RPMI8226 (cell line): ENCODE measurements around the gene BCAS2.
"Not testable (repeated sequence)": the region's sequence is repeated elsewhere in the genome, so short reads cannot be mapped to it uniquely, and the experiment has no call there.

ENCODE experiments used
- DNase-seq: peaks from one replicate; pipeline ENCODE4 v3.0.0-alpha.2; 2015

Gene BCAS2

DNA sequence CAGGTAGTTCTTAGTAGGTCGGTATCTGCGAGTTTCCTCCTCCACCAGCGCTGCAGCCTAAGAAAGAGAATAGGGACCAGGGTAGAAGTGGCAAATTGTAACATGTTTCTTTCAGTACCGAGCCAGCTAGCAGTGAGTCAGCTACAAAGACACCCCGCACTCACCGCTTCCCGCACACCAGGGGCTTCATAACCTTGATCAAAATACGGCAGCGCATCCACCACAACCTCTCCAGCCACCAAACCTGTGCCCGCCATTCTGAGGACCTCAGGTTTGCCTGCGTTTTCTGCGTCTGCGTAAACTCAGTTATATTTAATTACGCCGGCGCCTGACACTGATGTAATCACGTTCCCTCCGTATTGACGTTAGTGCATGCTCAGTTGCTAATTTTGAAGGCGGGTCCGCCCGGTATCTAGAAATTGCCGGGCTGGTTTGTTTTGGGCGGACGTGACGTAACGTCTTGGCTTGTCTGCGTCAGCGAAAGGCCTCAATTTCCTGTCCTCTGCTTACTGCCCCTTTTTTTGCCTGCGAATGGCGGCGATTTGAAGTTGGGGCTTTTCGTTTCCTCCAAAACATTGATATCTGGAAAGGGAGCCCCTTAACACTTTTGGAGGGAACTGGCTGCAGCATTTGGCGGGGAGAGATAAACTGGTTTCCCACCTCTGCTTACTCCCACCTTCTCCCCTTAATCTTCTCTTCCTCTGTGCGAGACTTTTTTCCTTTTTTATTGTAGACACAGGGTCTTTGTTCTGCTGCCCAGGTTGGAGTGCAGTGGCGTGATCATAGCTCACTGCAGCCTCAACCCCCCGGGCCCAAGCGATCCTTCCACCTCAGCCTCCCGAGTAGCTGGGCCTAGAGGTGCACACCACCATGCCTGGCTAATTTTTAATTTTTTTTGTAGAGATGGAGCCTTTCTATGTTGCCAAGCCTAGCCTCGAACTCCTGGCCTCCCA, at the start of gene BCAS2:
Gene BCAS2 (minus strand): TSS at position 281 of the 953 bp plus-strand sequence. CDS start 24 bp downstream, at position 257.
- DNase-seq = peak; percentile 94

DNA sequence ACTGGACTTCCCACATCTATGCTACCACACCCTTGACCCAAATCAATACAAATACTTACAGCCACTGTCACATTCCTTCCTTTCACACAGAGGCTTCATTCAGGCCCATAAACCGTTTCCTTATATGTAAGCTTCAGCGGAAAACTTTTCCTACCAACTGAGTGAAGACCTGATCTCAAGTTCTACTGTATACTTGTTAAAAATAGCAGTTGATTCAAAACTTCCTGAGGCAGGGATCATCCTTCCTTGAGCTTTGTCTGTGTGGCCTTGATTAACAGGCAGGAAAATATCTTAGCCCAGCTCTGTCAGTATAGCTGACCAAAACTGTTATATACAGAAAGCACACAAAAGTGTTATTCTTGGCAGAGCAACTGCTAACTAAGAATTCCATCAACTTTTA, 45.7 kb upstream of the BCAS2 start:
- no peak for DNase-seq

DNA sequence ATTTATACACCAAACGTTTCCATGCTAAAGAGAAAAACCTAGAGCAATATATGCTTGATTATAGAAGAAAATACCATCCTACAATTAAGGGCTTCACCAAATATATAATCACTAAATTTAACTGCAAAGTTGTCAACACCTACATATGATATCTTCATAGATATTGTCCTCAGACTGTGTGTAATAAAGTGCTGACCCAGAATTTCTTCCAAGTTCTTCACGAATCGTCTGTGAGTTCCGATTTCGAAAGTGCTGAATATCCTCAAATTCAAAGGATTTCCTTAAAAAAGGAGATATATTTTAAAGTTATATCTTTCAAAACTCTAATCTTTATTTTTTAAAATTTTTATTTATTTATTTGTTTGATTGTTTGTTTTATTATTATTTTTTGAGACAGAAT, 41.9 kb upstream of the BCAS2 start:
- DNase-seq = no peak

DNA sequence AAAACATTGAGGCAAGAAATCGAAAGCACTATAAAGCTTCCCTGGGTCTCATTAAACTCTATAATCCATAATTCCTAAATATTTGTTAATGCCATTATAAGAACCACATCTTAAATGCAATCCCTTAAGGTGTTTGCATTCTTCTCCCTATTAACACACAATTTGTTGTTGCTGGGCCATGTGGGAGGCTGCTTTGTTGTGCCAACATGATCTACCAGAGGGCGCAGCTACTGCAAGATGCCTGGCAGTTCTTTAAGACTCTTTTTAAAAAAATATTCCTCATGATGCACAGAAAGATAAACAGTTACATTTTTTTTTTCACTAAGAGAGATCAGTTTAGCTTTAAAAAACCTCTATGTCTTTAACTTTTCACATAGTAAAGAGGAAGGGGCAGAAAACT, 39.0 kb upstream of the BCAS2 start:
- DNase-seq = no peak

DNA sequence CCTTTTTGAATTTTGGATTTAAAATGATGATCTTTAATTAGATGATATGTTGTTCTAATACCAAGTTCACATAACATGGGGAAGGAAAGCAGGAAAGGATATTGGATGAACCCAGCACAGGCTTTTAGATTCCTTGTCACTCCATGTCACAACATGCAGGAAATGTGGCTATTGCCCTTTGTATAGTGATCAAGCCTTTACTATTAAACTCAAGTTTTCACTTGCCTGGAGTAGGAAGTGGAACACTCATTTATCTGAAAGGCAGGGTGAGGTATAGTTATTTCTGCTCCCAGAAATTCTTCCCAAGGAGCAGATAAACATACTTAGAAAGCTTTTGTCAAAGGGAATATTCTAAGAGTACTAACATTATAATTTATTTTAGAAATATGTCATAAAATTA, 37.2 kb upstream of the BCAS2 start:
- no peak for DNase-seq

DNA sequence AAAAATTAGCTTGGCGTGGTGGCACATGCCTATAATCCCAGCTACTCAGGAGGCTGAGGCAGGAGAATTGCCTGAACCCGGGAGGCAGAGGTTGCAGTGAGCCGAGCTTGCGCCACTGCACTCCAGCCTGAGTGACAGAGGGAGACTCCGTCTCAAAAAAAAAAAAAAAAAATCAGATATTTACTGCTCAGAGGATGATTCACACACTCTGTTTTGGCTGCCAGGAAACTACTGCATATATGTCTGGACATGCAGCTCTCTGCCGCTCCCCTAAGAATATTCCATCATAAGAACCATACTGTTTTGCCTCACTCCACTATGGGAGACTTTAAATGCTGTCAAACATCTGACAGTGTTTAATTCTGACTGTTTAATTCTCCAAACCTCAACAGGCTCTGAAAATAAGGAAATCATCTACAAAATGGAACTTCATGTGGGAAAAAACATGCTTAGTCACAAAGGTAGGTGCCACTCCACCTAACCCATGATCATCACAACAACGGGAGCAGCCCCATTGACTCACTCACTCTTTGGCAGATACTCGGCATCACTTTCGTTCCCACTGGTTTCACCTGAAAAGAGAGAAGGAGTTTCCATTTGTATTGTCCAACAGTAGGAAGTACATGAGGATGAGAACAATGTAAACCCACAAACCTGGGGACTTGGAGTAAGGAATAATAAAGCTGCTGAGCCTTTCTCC, 29.3 kb upstream of the BCAS2 start:
- DNase-seq = no peak

DNA sequence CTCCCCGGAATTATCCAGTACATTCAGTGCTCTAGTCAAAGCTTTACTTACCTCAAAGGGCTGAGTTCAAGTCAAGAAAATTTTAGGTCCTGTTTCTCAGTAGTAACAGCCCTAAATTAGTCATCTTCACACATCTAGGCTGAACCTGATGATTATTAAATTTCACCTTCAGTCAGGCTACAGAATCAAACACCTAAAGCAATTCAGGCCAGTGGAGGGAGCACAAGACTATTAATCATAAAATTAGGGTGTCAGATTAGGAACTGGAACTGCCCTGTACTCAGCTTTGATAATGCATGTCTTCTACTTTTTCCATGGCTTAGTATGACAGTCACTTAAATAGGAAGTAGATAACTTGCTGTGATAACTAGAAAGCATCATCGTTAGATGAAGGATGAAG, 28.4 kb upstream of the BCAS2 start:
- DNase-seq = no peak

DNA sequence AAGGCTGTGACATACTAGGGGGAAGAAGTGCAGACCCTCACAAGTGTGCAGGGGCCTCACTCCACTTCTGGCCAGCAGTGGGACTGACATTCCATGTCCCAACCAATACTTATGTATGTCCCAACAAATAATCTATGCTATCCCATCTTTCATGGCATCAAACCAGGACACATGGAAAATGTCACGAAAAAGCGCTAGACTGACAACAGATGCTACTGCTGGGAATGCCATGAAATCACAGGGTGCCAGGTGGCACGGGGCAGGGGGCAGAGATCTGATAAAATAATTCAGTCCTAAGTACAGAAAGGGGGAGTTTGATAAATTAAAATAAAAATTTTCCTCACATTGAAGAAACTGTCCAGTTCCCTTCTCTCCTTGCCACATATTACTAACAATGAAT, 27.6 kb upstream of the BCAS2 start:
- no peak for DNase-seq

DNA sequence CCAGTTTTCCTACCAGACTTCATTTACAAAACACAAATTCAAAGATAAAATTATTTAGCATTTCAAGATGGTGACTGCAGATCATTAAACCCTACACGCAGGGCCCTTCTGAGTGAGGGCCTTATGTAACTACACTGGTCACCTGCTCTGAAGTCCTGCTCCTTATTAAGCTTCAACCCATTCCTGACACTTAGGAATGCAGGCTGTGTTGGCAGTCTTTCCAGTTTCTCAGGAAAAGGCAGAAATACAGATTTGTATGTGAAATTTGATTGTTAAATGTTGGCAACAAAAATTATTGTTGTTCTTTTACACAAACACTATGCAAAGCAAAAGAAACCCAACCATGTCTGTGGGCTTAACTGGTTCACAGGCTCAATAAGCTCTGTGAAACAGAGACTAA, 25.8 kb upstream of the BCAS2 start:
- DNase-seq = no peak

DNA sequence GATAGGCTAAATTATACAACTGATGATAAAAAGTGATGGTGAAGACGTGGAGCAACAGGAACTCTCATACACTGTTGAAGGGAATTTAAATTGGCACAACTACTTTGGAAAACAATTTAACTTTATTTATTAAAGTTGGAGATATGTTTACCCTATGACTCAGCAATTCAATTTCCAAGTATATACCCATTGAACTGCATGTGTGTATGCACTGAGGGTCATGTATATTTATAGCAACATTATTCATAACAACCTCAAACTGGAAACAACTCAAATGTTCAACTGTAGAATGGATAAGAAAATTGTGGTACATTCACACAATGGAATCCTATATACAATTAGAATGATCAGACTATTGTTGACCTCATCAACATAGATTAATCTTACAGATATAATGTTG, 16.5 kb upstream of the BCAS2 start:
- DNase-seq = no peak

DNA sequence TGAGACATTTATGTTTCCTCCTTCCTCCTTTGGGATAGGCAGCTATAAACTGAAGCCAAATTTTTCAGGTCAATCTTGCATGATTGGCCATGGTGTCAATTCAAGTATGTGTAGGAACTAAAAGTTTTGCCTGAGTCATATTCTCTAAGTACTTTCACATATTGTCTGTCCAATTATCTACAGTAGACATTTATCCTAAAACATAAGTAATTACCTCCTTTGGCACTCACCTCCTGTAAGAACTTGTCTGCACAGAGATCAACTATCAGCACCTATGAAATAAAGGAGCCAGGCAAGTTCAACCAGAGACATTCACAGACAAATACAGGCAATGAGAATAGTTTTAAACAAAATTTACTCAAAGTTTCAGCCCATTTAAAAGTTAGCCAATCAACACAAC, 14.2 kb upstream of the BCAS2 start:
- DNase-seq = no peak

DNA sequence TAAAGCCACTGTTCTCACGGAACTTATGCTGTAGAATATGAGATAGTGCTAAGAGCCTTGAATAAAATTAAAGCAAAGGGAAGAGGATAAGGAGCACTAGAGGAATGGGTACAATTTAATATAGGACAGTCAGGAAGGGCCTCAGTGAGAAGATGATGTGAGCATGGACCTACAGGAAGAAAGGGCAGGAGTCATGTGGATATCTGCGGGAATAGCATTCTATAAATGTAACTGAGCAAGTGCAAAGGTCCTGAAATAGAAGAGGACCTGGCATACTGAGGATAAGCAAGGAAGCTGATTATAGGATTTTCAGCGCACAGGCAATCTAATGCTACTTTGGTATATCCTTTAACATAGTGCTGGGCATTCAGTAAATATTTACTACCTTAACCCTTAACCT, 12.6 kb upstream of the BCAS2 start:
- no peak for DNase-seq

DNA sequence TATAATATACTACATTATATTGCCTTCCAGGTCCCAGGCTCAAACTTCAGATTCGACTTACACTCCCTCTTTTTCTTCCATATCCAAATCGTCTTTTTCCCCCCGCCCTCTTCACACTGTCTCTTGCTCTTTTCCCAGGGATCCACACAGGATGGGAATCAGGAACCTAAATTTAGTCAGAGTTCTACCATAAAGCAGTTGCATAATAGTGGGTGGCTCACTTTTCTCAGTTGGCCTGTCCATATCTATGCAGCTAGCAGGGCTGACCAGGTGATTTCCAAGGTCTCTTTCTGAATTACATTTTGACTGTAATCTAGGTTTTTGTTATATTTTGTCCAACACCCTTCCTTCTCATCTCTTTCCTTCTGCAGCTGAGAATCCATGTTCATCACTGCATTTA, 7.7 kb upstream of the BCAS2 start:
- DNase-seq = no peak

DNA sequence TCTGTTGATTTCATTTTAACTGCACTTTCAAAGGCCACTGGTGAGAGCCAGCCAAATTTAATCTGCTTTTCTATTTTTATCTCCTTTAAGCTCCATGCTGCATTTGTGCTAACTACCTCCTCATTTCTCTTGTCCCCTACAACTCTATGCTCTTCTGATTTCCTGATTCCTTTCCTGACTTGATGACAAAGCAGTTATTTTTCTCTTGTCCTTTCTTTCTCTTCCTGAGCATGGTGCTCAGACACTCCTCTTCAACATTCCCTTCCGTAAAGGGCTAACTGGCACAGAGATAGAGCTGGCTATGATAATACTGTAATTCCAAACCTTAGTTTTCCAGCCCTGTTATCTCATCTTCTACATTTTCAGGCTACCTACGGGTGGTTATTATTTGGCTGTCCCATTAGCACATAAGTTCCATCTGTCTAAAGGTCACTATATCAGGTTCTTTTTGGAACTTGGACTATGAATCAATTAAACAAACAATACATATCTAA, 6.8 kb upstream of the BCAS2 start:
- no peak for DNase-seq

DNA sequence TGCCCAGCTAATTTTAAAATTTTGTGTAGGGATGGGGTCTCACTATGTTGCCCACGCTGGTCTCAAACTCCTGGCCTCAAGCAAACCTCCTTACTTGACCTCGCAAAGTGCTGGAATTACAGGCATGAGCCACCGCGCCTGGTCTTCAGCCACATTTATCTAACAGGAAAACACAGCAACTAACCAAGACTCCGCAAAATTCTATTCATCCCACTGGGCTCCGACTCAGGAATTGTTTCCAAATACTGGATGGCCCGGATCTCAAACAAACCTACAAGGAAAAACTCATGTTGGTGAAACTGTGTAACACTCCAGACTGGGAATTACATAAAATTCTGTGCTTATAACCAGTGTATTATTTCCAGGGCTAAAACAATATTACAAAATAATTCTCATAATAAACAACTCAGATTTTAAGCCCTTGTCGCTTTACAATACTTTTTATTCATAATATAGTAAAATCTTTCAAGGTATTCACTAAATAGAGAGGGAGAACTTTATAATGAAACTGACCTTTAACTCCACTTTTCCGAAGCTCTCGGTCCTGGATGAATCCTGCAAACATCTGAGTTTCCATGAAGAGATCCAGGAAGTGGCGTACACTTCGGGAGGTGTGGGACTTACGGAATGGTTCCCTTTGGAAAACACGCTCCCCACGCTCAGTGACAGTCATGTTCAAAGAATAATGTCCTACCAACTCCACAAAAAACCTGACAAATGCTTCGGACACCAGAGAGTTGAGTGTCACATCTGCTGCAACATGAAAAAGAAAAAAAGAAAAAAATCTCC, 6.0 kb upstream of the BCAS2 start:
- no peak for DNase-seq

DNA sequence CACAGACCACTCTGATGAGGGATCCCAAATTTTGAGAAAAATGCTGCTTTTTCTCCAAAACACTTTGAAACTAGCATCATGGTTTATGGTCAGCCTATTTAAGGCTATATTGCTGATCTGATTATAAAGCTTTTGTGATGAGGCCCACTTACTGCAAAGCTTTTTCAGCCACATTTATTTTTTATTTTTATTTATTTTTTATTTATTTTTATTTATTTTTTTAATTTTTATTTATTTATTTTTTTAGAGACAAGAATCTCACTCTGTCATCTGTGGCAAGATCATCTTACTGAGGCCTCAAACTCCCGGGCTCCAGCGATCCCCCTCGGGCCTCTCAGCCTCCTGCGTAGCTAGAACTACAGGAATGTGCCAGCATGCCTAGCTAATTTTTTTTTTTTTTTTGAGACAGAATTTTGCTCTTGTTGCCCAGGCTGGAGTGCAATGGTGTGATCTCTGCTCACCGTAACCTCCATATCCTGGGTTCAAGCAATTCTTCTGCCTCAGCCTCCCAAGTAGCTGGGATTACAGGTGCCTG, 5.2 kb upstream of the BCAS2 start:
- DNase-seq = no peak

DNA sequence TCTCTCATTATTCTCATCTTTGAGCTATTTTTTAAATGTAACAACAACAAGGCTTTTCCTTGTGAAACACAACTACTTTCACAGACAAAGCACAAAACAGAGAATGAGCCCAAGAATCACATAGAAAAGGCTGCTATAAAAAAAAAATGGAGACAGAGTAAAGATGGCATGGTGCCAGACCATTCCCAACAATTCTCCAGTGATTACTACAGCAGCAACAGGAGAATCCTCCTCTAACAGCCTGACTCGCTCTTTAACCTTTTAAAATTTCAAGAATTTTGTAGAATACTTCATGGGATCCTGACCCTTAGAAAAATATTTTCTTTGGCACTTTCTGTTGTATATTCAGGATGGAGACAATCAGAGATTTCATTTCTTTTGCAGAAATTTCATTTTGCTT, 3.8 kb upstream of the BCAS2 start:
- DNase-seq = no peak

DNA sequence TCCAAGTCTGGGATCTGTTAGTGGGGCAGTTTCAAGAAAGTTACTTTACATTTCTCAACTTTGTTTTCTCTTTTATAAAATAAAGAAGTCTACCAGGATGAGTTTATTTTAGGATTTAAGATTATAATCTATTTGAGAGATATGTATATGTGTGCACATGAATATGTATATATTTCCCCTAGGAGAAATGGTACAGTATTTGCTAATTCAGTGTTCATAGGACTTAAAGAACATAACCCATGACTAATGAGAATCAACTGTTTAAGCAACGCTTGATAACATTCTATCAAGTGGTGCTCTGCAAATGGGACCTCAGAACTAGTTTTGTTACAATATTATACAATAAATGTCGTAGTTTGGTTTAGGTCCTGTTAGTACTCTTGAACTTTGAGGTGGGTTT, 7.0 kb downstream of the BCAS2 start:
- DNase-seq = no peak

DNA sequence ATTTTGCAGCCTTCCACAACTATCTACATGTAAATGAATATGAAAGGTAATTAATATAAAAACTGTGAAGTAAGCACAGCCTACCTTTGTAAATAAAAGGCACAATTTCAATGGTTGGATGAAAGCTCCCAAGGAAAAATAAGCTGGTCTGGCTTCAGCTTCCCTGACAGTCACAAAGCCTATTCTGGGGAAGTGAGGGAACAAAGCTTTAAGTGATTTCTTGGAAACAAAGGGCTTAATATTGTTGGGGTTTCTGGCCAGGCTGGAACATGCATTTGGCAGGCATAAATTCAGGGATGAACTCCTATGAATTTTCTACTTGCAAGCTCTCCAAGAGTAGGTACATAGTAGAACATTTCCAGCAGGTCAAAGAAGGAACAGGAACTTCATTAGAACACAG, 17.3 kb downstream of the BCAS2 start:
- DNase-seq = no peak

DNA sequence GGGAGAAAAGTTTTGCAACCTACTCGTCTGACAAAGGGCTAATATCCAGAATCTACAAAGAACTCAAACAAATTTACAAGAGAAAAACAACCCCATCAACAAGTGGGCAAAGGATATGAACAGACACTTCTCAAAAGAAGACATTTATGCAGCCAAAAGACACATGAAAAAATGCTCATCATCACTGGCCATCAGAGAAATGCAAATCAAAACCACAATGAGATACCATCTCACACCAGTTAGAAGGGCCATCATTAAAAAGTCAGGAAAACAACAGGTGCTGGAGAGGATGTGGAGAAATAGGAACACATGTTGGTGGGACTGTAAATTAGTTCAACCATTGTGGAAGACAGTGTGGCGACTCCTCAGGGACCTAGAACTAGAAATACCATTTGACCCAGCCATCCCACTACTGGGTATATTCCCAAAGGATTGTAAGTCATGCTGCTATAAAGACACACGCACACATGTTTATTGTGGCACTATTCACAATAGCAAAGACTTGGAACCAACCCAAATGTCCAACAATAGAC, 18.4 kb downstream of the BCAS2 start:
- not testable (repeated sequence) for DNase-seq

DNA sequence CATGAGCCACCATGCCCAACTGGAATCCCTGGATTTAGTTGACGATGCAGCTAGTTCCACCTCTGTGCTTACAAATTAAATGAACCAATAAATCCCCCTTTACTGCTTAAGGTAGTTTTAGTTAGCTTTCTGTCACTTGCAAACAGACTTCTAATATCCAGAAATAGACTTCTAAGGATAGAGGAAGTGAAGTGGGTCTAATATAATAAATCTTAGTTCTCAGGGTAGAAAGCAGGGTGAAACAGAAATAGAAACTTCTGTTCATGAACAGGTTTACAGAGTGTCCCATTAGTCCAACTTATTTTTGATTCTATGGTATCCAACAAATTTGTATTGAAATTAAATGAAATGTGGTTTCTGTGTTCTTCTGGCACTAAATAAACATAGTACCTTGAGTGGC, 20.1 kb downstream of the BCAS2 start:
- no peak for DNase-seq

DNA sequence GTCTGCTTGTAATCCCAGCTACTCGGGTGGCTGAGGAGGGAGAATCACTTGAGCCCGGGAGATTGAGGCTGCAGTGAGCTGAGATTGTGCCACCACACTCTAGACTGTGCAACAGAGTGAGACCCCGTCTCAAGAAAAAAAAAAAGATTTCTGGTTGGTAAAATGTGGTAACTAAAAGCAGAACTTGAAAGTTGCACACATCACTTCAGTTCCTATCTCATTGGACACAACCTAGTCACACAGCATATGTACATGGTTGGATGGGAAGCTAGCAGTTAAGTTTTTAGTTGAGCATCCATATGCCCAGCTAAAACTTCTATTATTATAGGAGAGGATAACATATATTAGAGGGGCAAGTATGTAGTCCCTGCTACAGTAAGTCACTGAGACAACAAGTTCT, 22.1 kb downstream of the BCAS2 start:
- no peak for DNase-seq

DNA sequence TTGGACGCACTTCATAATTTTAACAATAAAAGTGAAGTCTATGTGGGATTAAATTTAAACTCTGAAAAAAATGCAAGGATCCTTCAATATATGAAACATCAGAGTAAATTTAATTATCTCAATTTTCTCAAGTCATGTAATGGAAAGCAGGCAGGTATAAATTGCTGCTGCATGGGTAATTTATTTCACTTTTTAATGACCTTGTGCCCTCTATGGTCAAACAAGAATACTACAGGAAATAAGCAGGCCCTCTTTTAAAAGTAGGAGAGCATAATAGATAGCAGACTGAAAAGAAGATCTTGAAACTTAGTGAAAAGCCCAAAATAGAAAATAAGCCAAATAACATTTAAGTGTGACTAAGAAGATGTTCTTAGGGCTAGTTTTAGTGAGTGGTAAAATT, 22.9 kb downstream of the BCAS2 start:
- peak; percentile 4 for DNase-seq
